OCI-LY3 (cell line): ENCODE measurements around the gene ALPP.
"Not testable (repeated sequence)": the region's sequence is repeated elsewhere in the genome, so short reads cannot be mapped to it uniquely, and the experiment has no call there.

Experiments
- H2AFZ ChIP-seq: fragments of 200-600, 300-600 bp; shearing (Covaris generic); 2 replicates; pipeline ENCODE4 v1.6.0; 2014; ENCODE audit warnings: antibody characterized with exemption, low read depth, low read length
- H3K27ac ChIP-seq: fragments of 200-600, 300-600 bp; sonication (generic); 2 replicates; pipeline ENCODE4 v1.5.1; 2014; ENCODE audit warnings: mild to moderate bottlenecking, low read length, moderate library complexity, mixed read lengths
- H3K27me3 ChIP-seq: fragments of 200-600, 300-600 bp; sonication (generic); 2 replicates; pipeline ENCODE4 v1.6.1; 2014; ENCODE audit warnings: low read depth, low read length, mixed read lengths
- H3K36me3 ChIP-seq: fragments of 200-600, 300-600 bp; sonication (generic); replicated peaks from 2 replicates; pipeline ENCODE3; 2014; ENCODE audit warnings: low read depth, low read length, mixed read lengths
- H3K4me1 ChIP-seq: fragments of 300-600, 200-600 bp; sonication (generic); 2 replicates; pipeline ENCODE4 v1.6.1; 2014; ENCODE audit warnings: low read length, mixed read lengths
- H3K4me2 ChIP-seq: fragments of 200-600, 300-600 bp; sonication (generic); 2 replicates; pipeline ENCODE4 v1.6.1; 2014; ENCODE audit warnings: low read length, mixed read lengths
- H3K4me3 ChIP-seq: fragments of 300-600, 200-600 bp; sonication (generic); 2 replicates; pipeline ENCODE4 v1.5.1; 2014; ENCODE audit warnings: antibody characterized with exemption, mild to moderate bottlenecking, low read length, moderate library complexity
- H3K79me2 ChIP-seq: fragments of 300-600, 200-600 bp; shearing (Covaris generic); 2 replicates; pipeline ENCODE4 v1.6.1; 2014; ENCODE audit warnings: mild to moderate bottlenecking, low read length, mixed read lengths
- H3K9ac ChIP-seq: fragments of 300-600, 200-600 bp; shearing (Covaris generic); 2 replicates; pipeline ENCODE4 v1.6.0; 2014; ENCODE audit warnings: mild to moderate bottlenecking, low read length, moderate library complexity
- H3K9me3 ChIP-seq: fragments of 200-600, 300-600 bp; shearing (Covaris generic); 2 replicates; pipeline ENCODE4 v1.6.1; 2014; ENCODE audit warnings: low read length, mixed read lengths; ENCODE audit not compliant: insufficient read depth
- H4K20me1 ChIP-seq: fragments of 200-600, 300-600 bp; sonication (generic); 2 replicates; pipeline ENCODE4 v1.6.1; 2016; ENCODE audit warnings: low read length, mixed read lengths; ENCODE audit not compliant: insufficient read depth
- EZH2phosphoT487 ChIP-seq: fragments of 200-600 bp; shearing (Covaris generic); IDR thresholded peaks from 2 replicates; pipeline ENCODE4 v1.6.1; 2018; ENCODE audit warnings: antibody characterized with exemption, mixed run types, low read depth
- TF ChIP-seq, protein P1 (sequence below): fragments of 200-600, 300-600 bp; sonication (generic); IDR thresholded peaks from 2 replicates; pipeline ENCODE4 v1.5.1; 2014; ENCODE audit warnings: antibody characterized with exemption, low read length, low read depth

Gene ALPP

DNA sequence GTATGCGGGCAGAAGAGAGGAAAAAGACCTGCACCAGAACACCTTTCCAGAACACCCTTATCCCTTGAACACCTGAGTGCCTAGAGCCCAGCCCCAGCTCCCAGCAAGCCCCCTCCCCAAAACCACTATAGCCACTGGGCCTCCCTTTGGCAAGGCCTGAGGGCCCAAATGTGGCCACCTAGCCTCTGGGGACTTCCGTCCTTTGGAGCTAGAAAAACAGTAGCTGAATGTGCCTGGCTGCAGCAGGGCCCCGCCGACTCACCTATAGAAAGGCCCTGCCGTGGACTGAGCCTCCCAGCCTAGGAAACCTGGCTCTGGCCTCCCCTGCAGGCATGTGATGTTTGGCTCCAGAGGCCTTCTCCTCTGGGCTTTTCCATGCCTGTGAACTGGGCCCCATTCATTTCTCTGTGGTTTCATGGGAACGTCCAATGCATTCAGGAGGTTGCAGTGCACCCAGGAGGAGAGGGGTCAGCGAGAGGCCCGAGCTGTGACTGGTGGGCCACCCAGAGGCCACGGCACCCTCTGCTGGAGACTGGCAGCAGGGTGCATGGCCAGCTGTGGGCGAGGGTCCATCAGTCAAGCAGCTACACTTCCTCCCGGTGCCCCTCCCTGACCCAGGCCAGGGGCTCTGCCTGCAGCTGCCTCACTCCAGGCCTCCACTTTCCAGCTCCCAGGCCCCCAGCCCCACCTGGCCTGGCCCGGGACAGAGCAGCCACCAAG lies 15.3 kb upstream of the ALPP start:
- H4K20me1 ChIP-seq, H3K4me1 ChIP-seq, H3K9me3 ChIP-seq, H3K36me3 ChIP-seq, H3K79me2 ChIP-seq, H3K27me3 ChIP-seq: not testable (repeated sequence)
- Histone ChIP-seq H3K9ac (peak overlapping the region; percentile 60), H3K4me2 (peak overlapping the region; percentile 97), H3K27ac (0 out of 2 replicates have a peak overlapping the region, but pooled peaks have one; percentile 20), H3K4me3 (peak overlapping the region; percentile 71), H2AFZ (peak overlapping the region; percentile 94)
- TF ChIP-seq, protein P1, sequence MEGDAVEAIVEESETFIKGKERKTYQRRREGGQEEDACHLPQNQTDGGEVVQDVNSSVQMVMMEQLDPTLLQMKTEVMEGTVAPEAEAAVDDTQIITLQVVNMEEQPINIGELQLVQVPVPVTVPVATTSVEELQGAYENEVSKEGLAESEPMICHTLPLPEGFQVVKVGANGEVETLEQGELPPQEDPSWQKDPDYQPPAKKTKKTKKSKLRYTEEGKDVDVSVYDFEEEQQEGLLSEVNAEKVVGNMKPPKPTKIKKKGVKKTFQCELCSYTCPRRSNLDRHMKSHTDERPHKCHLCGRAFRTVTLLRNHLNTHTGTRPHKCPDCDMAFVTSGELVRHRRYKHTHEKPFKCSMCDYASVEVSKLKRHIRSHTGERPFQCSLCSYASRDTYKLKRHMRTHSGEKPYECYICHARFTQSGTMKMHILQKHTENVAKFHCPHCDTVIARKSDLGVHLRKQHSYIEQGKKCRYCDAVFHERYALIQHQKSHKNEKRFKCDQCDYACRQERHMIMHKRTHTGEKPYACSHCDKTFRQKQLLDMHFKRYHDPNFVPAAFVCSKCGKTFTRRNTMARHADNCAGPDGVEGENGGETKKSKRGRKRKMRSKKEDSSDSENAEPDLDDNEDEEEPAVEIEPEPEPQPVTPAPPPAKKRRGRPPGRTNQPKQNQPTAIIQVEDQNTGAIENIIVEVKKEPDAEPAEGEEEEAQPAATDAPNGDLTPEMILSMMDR: peak; percentile 22; the same call in 1 of the 2 replicates

DNA sequence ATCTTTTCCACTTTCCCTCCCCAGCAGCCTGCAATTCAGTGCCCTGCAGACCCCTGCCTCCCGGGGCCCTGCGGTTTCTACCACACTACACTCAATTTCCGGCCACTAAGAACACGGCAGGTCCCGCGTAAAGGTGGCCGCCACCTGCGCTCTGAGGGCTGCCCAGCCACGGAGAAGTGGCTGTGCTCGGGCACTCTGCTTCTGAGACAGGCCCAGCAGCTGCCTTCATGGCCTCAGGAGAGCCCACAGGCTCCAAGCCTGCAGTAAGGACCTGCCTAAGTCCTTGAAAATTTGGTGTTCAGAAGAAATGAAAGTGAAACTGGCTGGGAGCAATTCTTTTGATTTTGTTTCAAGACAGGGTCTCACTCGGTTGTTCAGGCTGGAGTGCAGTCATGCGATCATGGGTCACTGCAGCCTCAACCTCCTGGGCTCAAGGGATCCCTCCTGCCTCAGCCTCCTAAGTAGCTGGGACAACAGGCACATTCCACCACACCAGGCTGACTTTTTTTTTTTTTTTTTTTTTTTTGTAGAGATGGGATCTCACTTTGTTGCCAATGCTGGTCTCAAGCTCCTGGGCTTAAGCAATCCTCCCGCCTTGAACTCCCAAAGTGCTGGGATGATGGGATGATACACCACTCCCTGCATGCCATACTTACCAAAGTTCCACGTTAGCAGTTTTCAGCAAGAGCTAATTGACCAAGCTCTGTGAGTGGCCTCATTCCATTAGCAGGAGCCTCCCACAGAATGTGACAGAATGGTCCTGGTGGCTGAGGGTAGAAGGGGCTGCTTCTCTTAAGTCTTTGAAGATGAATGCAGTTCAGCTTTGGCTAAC lies 14.6 kb upstream of the ALPP start:
- Histone ChIP-seq H3K9me3 (no peaks in the 10 kb centered on the region), H4K20me1 (no peaks in the 10 kb centered on the region), H3K27me3 (no peaks in the 10 kb centered on the region), H3K9ac (peak overlapping the region; percentile 60), H3K36me3 (no peaks in the 10 kb centered on the region), H3K27ac (0 out of 2 replicates have a peak overlapping the region, but pooled peaks have one; percentile 20), H3K4me3 (peak overlapping the region; percentile 71), H2AFZ (peak overlapping the region; percentile 94), H3K79me2 (no peaks in the 10 kb centered on the region), H3K4me1 (peaks cover 10% of the 10 kb centered on the region), H3K4me2 (peak overlapping the region; percentile 97)
- TF ChIP-seq, protein P1: no peak

GRCh38 chr2:232364806-232365594 lies 13.6 kb upstream of the ALPP start:
- H3K9me3 ChIP-seq, H3K9ac ChIP-seq, H3K4me3 ChIP-seq: not testable (repeated sequence)

GRCh38 chr2:232365621-232366321 lies 12.8 kb upstream of the ALPP start:
- Histone ChIP-seq H3K27ac (no peak overlapping the region), H3K4me3 (no peak overlapping the region), H3K4me2 (no peak overlapping the region), H3K36me3 (no peaks in the 10 kb centered on the region), H3K9ac (no peak overlapping the region), H3K27me3 (no peaks in the 10 kb centered on the region), H2AFZ (no peak overlapping the region), H3K4me1 (peaks cover 13% of the 10 kb centered on the region), H4K20me1 (no peaks in the 10 kb centered on the region), H3K9me3 (no peaks in the 10 kb centered on the region), H3K79me2 (no peaks in the 10 kb centered on the region)
- no peak for TF ChIP-seq EZH2phosphoT487
- TF ChIP-seq, protein P1: peak; percentile 9; the same call in 1 of the 2 replicates

More at GRCh38 chr2:232364806-232365594, 13.6 kb upstream of the ALPP start:
- H3K4me1 ChIP-seq: peaks cover 13% of the 10 kb centered on the region
- not testable (repeated sequence) for H3K79me2 ChIP-seq, H3K27ac ChIP-seq, H2AFZ ChIP-seq, H3K36me3 ChIP-seq, H3K27me3 ChIP-seq, H3K4me2 ChIP-seq, H4K20me1 ChIP-seq

DNA sequence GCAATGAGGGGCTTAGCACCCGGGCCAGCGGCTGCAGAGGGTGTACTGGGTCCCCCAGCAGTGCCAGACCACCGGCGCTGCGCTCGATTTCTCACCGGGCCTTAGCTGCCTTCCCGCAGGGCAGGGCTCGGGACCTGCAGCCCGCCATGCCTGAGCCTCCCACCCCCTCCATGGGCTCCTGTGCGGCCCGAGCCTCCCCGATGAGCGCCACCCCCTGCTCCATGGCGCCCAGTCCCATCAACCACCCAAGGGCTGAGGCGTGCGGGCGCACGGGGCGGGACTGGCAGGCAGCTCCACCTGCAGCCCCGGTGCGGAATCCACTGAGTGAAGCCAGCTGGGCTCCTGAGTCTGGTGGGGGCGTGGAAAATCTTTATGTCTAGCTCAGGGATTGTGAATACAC lies 12.1 kb upstream of the ALPP start:
- not testable (repeated sequence) for H2AFZ ChIP-seq, H3K9ac ChIP-seq, H3K27ac ChIP-seq, H3K36me3 ChIP-seq, H3K4me2 ChIP-seq, H3K9me3 ChIP-seq, H4K20me1 ChIP-seq, H3K27me3 ChIP-seq, H3K4me3 ChIP-seq, H3K79me2 ChIP-seq
- peaks cover 13% of the 10 kb centered on the region for H3K4me1 ChIP-seq
